ENCODE results near the gene PAOX.
A peak's percentile ranks its signal among the peaks of the same experiment; 100 is the strongest.
"Not testable (repeated sequence)": the region's sequence is repeated elsewhere in the genome, so short reads cannot be mapped to it uniquely, and the experiment has no call there.

The PAOX gene

GRCh38 chr10:133361227-133361626, 17.8 kb upstream of the PAOX start:
- TF ChIP-seq TAF1 (IDR thresholded peaks at IDR 0.05; ENCODE audit: low read depth, low read length), result no peak
- no peak for TF ChIP-seq POLR2A (IDR thresholded peaks at IDR 0.05; ENCODE audit: low read depth, low read length)
- TF ChIP-seq POLR2AphosphoS5 (IDR thresholded peaks at IDR 0.05; ENCODE audit: low read depth, low read length), result no peak
- no peak for TF ChIP-seq PAX5 (IDR thresholded peaks at IDR 0.05; ENCODE audit: insufficient read depth, low read length, severe bottlenecking)
- no peak for TF ChIP-seq POU2F2 (IDR thresholded peaks at IDR 0.05; ENCODE audit: low read depth, low read length)
- TF ChIP-seq SPI1 (IDR thresholded peaks at IDR 0.05; ENCODE audit: low read depth, low read length), result no peak
- FAIRE-seq, result peak; percentile 26
- DNase-seq (ENCODE audit: insufficient read length, low spot score), result no peak

DNA sequence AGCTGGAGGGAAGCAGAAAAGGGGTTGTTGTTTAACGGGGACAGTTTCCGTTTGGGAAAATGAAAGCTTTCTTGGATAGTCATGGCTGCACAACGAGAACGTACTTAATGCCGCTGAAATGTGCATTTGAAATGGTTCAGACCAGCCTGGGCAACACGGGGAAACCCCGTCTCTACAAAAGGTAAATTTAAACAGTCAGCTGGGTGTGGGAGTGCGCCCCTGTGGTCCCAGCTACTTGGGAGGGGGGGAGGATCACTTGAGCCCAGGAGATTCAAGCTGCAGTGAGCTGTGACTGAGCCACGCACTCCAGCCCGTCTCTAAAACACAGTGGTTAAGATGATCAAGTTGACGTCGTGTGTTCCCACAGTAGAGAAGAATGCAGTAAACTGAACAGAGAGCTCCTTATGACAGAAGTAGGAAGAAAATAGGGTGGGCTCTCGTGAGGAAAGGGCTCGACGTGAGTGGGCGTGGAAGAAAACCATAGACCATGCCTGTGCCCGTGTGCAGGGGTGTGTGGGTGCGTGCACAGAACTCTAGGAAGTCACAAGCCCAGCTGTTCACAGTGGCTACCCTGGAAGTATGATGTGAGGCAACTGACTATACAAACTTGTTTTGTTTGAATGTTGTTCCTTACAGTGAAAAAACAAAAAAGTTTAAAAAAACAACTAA, 17.2 kb upstream of the PAOX start:
- TF ChIP-seq POLR2A (IDR thresholded peaks at IDR 0.05; ENCODE audit: low read depth, low read length) (peak; percentile 19; the same call in 1 of the 2 replicates), PAX5 (IDR thresholded peaks at IDR 0.05; ENCODE audit: insufficient read depth, low read length, severe bottlenecking) (no peak), POLR2AphosphoS5 (IDR thresholded peaks at IDR 0.05; ENCODE audit: low read depth, low read length) (no peak), TAF1 (IDR thresholded peaks at IDR 0.05; ENCODE audit: low read depth, low read length) (no peak), POU2F2 (IDR thresholded peaks at IDR 0.05; ENCODE audit: low read depth, low read length) (0 out of 2 replicates have a peak, but pooled peaks have one; percentile 13), SPI1 (IDR thresholded peaks at IDR 0.05; ENCODE audit: low read depth, low read length) (no peak)
- FAIRE-seq (peak; percentile 91), DNase-seq (ENCODE audit: insufficient read length, low spot score) (no peak)

DNA sequence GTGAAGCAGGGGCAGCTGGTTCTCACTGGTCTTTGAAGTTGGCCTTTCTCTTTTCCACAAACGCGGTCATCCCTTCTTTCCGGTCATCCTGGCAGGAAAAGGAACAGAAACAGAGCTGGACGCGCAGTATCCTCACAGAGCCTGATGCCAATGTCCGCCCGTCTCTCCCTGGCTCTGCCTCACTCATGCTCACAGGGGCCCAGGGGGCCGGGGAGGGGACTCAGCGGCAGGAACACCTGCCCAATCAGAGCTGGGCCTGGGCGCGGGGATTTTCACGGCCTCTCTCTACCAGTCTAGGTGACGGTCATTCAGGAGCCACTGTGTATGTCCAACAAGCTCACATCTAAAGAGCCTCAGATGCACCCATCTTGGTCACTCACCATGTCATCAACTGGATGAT, 16.2 kb upstream of the PAOX start:
- FAIRE-seq (no peak), DNase-seq (ENCODE audit: insufficient read length, low spot score) (no peak)
- TF ChIP-seq SPI1 (IDR thresholded peaks at IDR 0.05; ENCODE audit: low read depth, low read length) (no peak), POLR2A (IDR thresholded peaks at IDR 0.05; ENCODE audit: low read depth, low read length) (no peak), POLR2AphosphoS5 (IDR thresholded peaks at IDR 0.05; ENCODE audit: low read depth, low read length) (no peak), PAX5 (IDR thresholded peaks at IDR 0.05; ENCODE audit: insufficient read depth, low read length, severe bottlenecking) (no peak), TAF1 (IDR thresholded peaks at IDR 0.05; ENCODE audit: low read depth, low read length) (no peak), POU2F2 (IDR thresholded peaks at IDR 0.05; ENCODE audit: low read depth, low read length) (no peak)

GRCh38 chr10:133364645-133365431, 14.2 kb upstream of the PAOX start:
- TF ChIP-seq PAX5 (IDR thresholded peaks at IDR 0.05; ENCODE audit: insufficient read depth, low read length, severe bottlenecking) (no peak), TAF1 (IDR thresholded peaks at IDR 0.05; ENCODE audit: low read depth, low read length) (no peak)
- FAIRE-seq (no peak), DNase-seq (ENCODE audit: insufficient read length, low spot score) (no peak)

DNA sequence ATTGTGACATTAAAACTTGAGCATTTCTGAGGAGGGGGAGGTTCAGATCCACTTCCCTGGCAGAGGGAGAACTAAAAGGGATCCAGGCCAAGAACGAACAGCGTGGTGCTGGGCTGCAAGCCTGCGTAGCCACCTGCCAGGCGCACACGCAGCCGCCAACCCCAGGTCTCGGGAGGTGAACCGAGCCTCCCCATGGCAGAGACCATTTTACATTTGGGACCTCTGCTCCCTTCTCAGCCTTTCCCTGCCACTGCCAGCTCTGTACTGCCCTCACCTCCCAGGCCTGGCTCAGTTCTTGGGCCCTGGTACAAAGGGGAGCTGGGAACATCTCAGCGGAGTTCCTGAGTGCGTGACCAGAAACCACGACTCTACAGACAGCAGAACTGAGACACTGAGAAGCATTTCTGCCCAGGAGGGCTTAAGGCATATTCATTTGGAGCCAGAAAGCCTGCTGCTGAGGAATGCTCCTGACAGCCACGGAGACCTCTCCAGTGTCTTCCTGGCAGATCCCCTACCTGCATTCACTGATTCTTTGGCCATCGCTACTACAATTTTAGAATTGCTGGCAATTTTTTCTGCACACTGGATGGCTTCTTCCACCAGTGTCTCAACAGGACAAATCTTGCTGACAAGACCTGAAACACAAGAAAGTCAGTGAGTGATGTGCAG, 13.5 kb upstream of the PAOX start:
- TF ChIP-seq SPI1 (IDR thresholded peaks at IDR 0.05; ENCODE audit: low read depth, low read length) (no peak), POU2F2 (IDR thresholded peaks at IDR 0.05; ENCODE audit: low read depth, low read length) (no peak), POLR2A (IDR thresholded peaks at IDR 0.05; ENCODE audit: low read depth, low read length) (no peak), PAX5 (IDR thresholded peaks at IDR 0.05; ENCODE audit: insufficient read depth, low read length, severe bottlenecking) (no peak), POLR2AphosphoS5 (IDR thresholded peaks at IDR 0.05; ENCODE audit: low read depth, low read length) (no peak), TAF1 (IDR thresholded peaks at IDR 0.05; ENCODE audit: low read depth, low read length) (no peak)
- FAIRE-seq, result no peak
- no peak for DNase-seq (ENCODE audit: insufficient read length, low spot score)

DNA sequence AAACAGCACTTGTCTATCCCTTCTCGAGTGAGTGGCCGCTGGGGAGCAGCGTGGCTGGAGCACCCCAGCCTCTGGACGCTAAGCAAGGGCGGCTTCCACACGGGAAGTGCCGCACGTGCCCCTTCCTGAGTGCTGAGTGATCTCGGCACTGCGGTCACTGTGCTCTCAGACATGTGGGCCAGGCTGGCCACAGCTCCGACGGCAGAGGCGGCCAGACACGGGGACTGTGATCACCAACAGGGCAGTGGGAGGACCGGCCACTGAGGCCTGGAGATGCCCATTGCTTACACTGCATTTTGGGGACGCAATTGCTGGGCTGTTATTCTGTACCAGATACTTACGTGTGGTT, 13.0 kb upstream of the PAOX start:
- DNase-seq (ENCODE audit: insufficient read length, low spot score) (no peak), FAIRE-seq (no peak)
- TF ChIP-seq POLR2A (IDR thresholded peaks at IDR 0.05; ENCODE audit: low read depth, low read length) (no peak), POLR2AphosphoS5 (IDR thresholded peaks at IDR 0.05; ENCODE audit: low read depth, low read length) (no peak), PAX5 (IDR thresholded peaks at IDR 0.05; ENCODE audit: insufficient read depth, low read length, severe bottlenecking) (no peak)

- no peak for TF ChIP-seq SPI1 (IDR thresholded peaks at IDR 0.05; ENCODE audit: low read depth, low read length)
- no peak for TF ChIP-seq POLR2AphosphoS5 (IDR thresholded peaks at IDR 0.05; ENCODE audit: low read depth, low read length)
- TF ChIP-seq POLR2A (IDR thresholded peaks at IDR 0.05; ENCODE audit: low read depth, low read length), result no peak
- DNase-seq (ENCODE audit: insufficient read length, low spot score), result no peak
- no peak for FAIRE-seq
Observed at GRCh38 chr10:133366751-133367150, 12.3 kb upstream of the PAOX start.

DNA sequence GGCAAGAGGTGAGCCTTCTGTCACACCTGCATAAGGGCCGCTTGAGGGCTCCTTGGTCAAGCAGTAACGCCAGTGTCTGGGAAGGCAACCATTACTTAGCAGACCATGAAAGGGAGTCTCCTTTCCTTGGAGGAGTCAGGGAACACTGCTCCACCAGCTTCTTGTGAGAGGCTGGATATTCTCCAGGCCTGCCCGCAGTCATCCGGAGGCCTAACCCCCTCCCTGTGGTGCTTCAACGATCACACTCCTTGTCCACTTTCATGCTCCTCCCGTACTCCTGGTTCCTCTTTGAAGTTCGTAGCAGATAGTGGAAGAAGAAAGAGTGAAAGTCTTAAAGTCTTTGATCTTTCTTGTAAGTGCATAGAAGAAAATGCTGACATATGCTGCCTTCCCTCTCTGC, 11.6 kb upstream of the PAOX start:
- FAIRE-seq; DNase-seq (ENCODE audit: insufficient read length, low spot score): not testable (repeated sequence)

DNA sequence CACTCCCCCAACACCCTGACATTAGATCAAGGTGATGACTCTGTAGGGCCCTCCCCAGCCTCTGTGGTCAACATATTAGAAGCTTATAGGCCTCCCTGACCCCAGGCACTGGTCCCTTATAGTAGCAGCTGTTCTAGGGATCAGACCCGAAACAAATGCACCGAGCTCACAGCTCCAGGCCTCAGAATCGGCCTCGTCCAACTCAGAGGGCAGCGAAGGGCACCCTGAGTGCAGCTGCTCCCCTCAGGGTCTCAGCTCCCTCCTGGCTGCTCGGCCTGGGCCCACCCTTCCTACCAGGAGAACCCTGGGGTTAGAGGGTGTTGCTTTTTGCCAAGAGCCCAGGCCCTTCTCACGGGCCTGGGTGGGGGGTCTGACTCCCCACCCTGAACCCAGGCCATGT, 10.9 kb upstream of the PAOX start:
- TF ChIP-seq POU2F2 (IDR thresholded peaks at IDR 0.05; ENCODE audit: low read depth, low read length) (no peak), SPI1 (IDR thresholded peaks at IDR 0.05; ENCODE audit: low read depth, low read length) (no peak), POLR2A (IDR thresholded peaks at IDR 0.05; ENCODE audit: low read depth, low read length) (no peak), POLR2AphosphoS5 (IDR thresholded peaks at IDR 0.05; ENCODE audit: low read depth, low read length) (no peak), PAX5 (IDR thresholded peaks at IDR 0.05; ENCODE audit: insufficient read depth, low read length, severe bottlenecking) (no peak), TAF1 (IDR thresholded peaks at IDR 0.05; ENCODE audit: low read depth, low read length) (no peak)
- FAIRE-seq (no peak), DNase-seq (ENCODE audit: insufficient read length, low spot score) (no peak)
